ENCODE data around the gene TBC1D14.

The TBC1D14 gene

GRCh38 chr4:6943012-6943884 lies 33.6 kb downstream of the TBC1D14 start:
- DNase-seq (ENCODE audit: low spot score) = no peak
- in situ Hi-C loops (cut with MboI; ENCODE audit: low sequenced_read_pairs, unreplicated experiment) = no loop called here
- TF ChIP-seq CTCF (IDR thresholded peaks at IDR 0.05; ENCODE audit: borderline replicate concordance, control extremely low read depth, extremely low read depth, insufficient read depth, missing control alignments) = no peak

- no peak for TF ChIP-seq CTCF (IDR thresholded peaks at IDR 0.05; ENCODE audit: borderline replicate concordance, control extremely low read depth, extremely low read depth, insufficient read depth, missing control alignments)
- in situ Hi-C loops (cut with MboI; ENCODE audit: low sequenced_read_pairs, unreplicated experiment) = no loop called here
Measured at GRCh38 chr4:6943885-6944225, 34.2 kb downstream of the TBC1D14 start.

GRCh38 chr4:6944301-6945051 lies 34.9 kb downstream of the TBC1D14 start:
- in situ Hi-C loops (cut with MboI; ENCODE audit: low sequenced_read_pairs, unreplicated experiment) = no loop called here
- no peak for TF ChIP-seq CTCF (IDR thresholded peaks at IDR 0.05; ENCODE audit: borderline replicate concordance, control extremely low read depth, extremely low read depth, insufficient read depth, missing control alignments)
- no peak for DNase-seq (ENCODE audit: low spot score)

More at GRCh38 chr4:6943885-6944225, 34.2 kb downstream of the TBC1D14 start:
- no peak for DNase-seq (ENCODE audit: low spot score)

- in situ Hi-C loops (cut with MboI; ENCODE audit: low sequenced_read_pairs, unreplicated experiment) = no loop called here
- DNase-seq (ENCODE audit: low spot score) = no peak
- no peak for TF ChIP-seq CTCF (IDR thresholded peaks at IDR 0.05; ENCODE audit: borderline replicate concordance, control extremely low read depth, extremely low read depth, insufficient read depth, missing control alignments)
Measured at GRCh38 chr4:6945052-6945409, 35.4 kb downstream of the TBC1D14 start.

- in situ Hi-C loops (cut with MboI; ENCODE audit: low sequenced_read_pairs, unreplicated experiment) = no loop called here
- no peak for TF ChIP-seq CTCF (IDR thresholded peaks at IDR 0.05; ENCODE audit: borderline replicate concordance, control extremely low read depth, extremely low read depth, insufficient read depth, missing control alignments)
- DNase-seq (ENCODE audit: low spot score) = no peak
Measured at GRCh38 chr4:6946497-6946896, 36.9 kb downstream of the TBC1D14 start.

GRCh38 chr4:6948134-6948460 lies 38.5 kb downstream of the TBC1D14 start:
- TF ChIP-seq CTCF (IDR thresholded peaks at IDR 0.05; ENCODE audit: borderline replicate concordance, control extremely low read depth, extremely low read depth, insufficient read depth, missing control alignments) = no peak
- no peak for DNase-seq (ENCODE audit: low spot score)
- in situ Hi-C loops (cut with MboI; ENCODE audit: low sequenced_read_pairs, unreplicated experiment) = no loop called here
